SIG-M5 treated with dmso at 0.1 percent for 504 hours (cell line): ENCODE measurements around the gene A2ML1.
"Not testable (repeated sequence)": the region's sequence is repeated elsewhere in the genome, so short reads cannot be mapped to it uniquely, and the experiment has no call there.

Experiments used
- DNase-seq: peaks from one replicate; lab custom pipeline; 2025; ENCODE audit not compliant: unreplicated experiment; lab: John Stamatoyannopoulos, UW

Gene A2ML1

GRCh38 chr12:8822298-8822697 lies at the start of gene A2ML1:
TSS of gene A2ML1 (plus strand) at chr12:8822621. CDS start at chr12:8822652, 31 bp downstream.
- no peak for DNase-seq

- no peak for DNase-seq
Observed at GRCh38 chr12:8773461-8773860, 49.0 kb upstream of the A2ML1 start.

- DNase-seq: no peak
Observed at GRCh38 chr12:8779281-8779680, 43.1 kb upstream of the A2ML1 start.

- DNase-seq: no peak
Observed at GRCh38 chr12:8779862-8780261, 42.6 kb upstream of the A2ML1 start.

- peak; percentile 21 for DNase-seq
Observed at GRCh38 chr12:8780389-8780788, 42.0 kb upstream of the A2ML1 start.

GRCh38 chr12:8781381-8782127 lies 40.9 kb upstream of the A2ML1 start:
- no peak for DNase-seq

GRCh38 chr12:8784290-8784888 lies 38.0 kb upstream of the A2ML1 start:
- no peak for DNase-seq

GRCh38 chr12:8785499-8785898 lies 36.9 kb upstream of the A2ML1 start:
- no peak for DNase-seq

GRCh38 chr12:8787206-8787605 lies 35.2 kb upstream of the A2ML1 start:
- not testable (repeated sequence) for DNase-seq

GRCh38 chr12:8788706-8789105 lies 33.7 kb upstream of the A2ML1 start:
- DNase-seq: not testable (repeated sequence)

GRCh38 chr12:8789341-8790013 lies 32.9 kb upstream of the A2ML1 start:
- DNase-seq: not testable (repeated sequence)

GRCh38 chr12:8793226-8793625 lies 29.2 kb upstream of the A2ML1 start:
- not testable (repeated sequence) for DNase-seq

GRCh38 chr12:8794611-8795010 lies 27.8 kb upstream of the A2ML1 start:
- DNase-seq: not testable (repeated sequence)

- DNase-seq: no peak
Observed at GRCh38 chr12:8796831-8797626, 25.4 kb upstream of the A2ML1 start.

- DNase-seq: not testable (repeated sequence)
Observed at GRCh38 chr12:8801213-8801612, 21.2 kb upstream of the A2ML1 start.

- not testable (repeated sequence) for DNase-seq
Observed at GRCh38 chr12:8804833-8805232, 17.6 kb upstream of the A2ML1 start.

- not testable (repeated sequence) for DNase-seq
Observed at GRCh38 chr12:8805487-8805886, 16.9 kb upstream of the A2ML1 start.

GRCh38 chr12:8807084-8807483 lies 15.3 kb upstream of the A2ML1 start:
- not testable (repeated sequence) for DNase-seq

GRCh38 chr12:8810112-8810511 lies 12.3 kb upstream of the A2ML1 start:
- DNase-seq: not testable (repeated sequence)

- no peak for DNase-seq
Observed at GRCh38 chr12:8813572-8814357, 8.7 kb upstream of the A2ML1 start.
